Dermis blood vessel endothelial cell (primary cell): ENCODE results near the gene ZNF574. TPM values are rescaled to one million over a fixed set of nuclear protein-coding genes. Genes with fewer than 3 reads are reported as not detected.

Experiments used
- DNase-seq: peaks from one replicate; pipeline ENCODE4 v3.0.0; 2010
- total RNA-seq: library from RNA; depleted of rRNA; stranded (reverse); fragments of >200 nt; gene quantifications from 2 replicates; pipeline ENCODE4 v1.2.3, GENCODE V29; 2014

ZNF574 gene
- total RNA-seq, 1 donor from 2014 or later: 17.4 TPM

DNA sequence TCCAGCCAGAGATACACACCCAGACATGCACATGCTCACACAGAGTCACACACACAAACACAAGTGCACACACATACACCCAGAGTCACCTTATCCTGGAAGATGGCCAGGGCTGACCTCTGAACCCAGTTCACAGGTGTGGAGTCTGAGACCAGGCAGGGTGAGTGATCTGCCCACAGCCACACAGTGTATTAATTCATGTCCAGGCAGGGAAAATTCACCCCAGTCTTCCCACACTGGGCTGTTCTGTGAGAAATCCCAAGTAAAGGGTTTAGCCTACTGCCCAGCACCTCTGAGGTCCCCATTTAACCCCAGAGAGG lies 54.2 kb downstream of the ZNF574 start:
- DNase-seq: no peak

Other genes with a start within 250 kb of the ZNF574 start
- gene LYPD4, start 231.5 kb upstream of the ZNF574 start, total RNA-seq: not detected in 2 replicates
- not detected in 2 replicates for gene DMRTC2, start 231.1 kb upstream of the ZNF574 start, total RNA-seq
- gene RPS19, start 215.9 kb upstream of the ZNF574 start, total RNA-seq: 1,021 and 1,770 TPM in 2 replicates
- 0.09 and 0.34 TPM in 2 replicates for gene CD79A, start 198.9 kb upstream of the ZNF574 start, total RNA-seq
- 53.8 and 69.4 TPM in 2 replicates for gene ARHGEF1, start 193.0 kb upstream of the ZNF574 start, total RNA-seq
- gene ERFL, start 147.7 kb upstream of the ZNF574 start, total RNA-seq: not detected in 2 replicates
- 73.9 and 132 TPM in 2 replicates for gene RABAC1, start 116.8 kb upstream of the ZNF574 start, total RNA-seq
- gene ATP1A3, start 81.9 kb upstream of the ZNF574 start, total RNA-seq: under 0.01 and 0.05 TPM in 2 replicates
- gene GRIK5, start 6.0 kb upstream of the ZNF574 start, total RNA-seq: 0.05 and 0.17 TPM in 2 replicates
- 0.17 and 0.56 TPM in 2 replicates for gene POU2F2, start 56.3 kb downstream of the ZNF574 start, total RNA-seq
- gene DEDD2, start 141.5 kb downstream of the ZNF574 start, total RNA-seq: 27.3 and 29.4 TPM in 2 replicates
- 8.7 and 9.3 TPM in 2 replicates for gene ZNF526, start 144.1 kb downstream of the ZNF574 start, total RNA-seq
- gene GSK3A, start 166.4 kb downstream of the ZNF574 start, total RNA-seq: 16.7 and 28.0 TPM in 2 replicates
- gene ERF, start 179.0 kb downstream of the ZNF574 start, total RNA-seq: 32.7 and 42.4 TPM in 2 replicates
- gene CIC, start 193.1 kb downstream of the ZNF574 start, total RNA-seq: 20.6 and 39.7 TPM in 2 replicates
- 0.84 and 1.2 TPM in 2 replicates for gene PRR19, start 226.0 kb downstream of the ZNF574 start, total RNA-seq
- gene PAFAH1B3, start 226.5 kb downstream of the ZNF574 start, total RNA-seq: 38.5 and 40.2 TPM in 2 replicates
- 0.09 TPM in 1 of 2 replicates, not detected in the other for gene TMEM145, start 237.1 kb downstream of the ZNF574 start, total RNA-seq
- 43.1 and 60.8 TPM in 2 replicates for gene MEGF8, start 249.5 kb downstream of the ZNF574 start, total RNA-seq